ENCODE measurements around the gene ZNF260. TPM values are rescaled to one million over a fixed set of nuclear protein-coding genes. Genes with fewer than 3 reads are reported as not detected.
"Not testable (repeated sequence)": the region's sequence is repeated elsewhere in the genome, so short reads cannot be mapped to it uniquely, and the experiment has no call there.

Gene ZNF260
- total RNA-seq, 4 donors from 2014 or later, result 5.4 to 8.7 (median 7.1) TPM

- TF ChIP-seq, protein P1, sequence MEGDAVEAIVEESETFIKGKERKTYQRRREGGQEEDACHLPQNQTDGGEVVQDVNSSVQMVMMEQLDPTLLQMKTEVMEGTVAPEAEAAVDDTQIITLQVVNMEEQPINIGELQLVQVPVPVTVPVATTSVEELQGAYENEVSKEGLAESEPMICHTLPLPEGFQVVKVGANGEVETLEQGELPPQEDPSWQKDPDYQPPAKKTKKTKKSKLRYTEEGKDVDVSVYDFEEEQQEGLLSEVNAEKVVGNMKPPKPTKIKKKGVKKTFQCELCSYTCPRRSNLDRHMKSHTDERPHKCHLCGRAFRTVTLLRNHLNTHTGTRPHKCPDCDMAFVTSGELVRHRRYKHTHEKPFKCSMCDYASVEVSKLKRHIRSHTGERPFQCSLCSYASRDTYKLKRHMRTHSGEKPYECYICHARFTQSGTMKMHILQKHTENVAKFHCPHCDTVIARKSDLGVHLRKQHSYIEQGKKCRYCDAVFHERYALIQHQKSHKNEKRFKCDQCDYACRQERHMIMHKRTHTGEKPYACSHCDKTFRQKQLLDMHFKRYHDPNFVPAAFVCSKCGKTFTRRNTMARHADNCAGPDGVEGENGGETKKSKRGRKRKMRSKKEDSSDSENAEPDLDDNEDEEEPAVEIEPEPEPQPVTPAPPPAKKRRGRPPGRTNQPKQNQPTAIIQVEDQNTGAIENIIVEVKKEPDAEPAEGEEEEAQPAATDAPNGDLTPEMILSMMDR (IDR thresholded peaks at IDR 0.05), result no peak
- no peak for TF ChIP-seq POLR2A (IDR thresholded peaks at IDR 0.05)
- H3K4me3 ChIP-seq (ENCODE audit: low read depth, poor library complexity, severe bottlenecking), result no peak overlapping the region
- 92 to 93% methylated on average over 17 of the region's 17 CpGs for WGBS, 2 donors
- no peak for DNase-seq (ENCODE audit: low spot score in 2 of 2)
- intact Hi-C loops (cut with DNase I; ENCODE audit: low total_unique reads), result no loop called here
Measured at GRCh38 chr19:36497001-36497400, 31.1 kb downstream of the ZNF260 start.

DNA sequence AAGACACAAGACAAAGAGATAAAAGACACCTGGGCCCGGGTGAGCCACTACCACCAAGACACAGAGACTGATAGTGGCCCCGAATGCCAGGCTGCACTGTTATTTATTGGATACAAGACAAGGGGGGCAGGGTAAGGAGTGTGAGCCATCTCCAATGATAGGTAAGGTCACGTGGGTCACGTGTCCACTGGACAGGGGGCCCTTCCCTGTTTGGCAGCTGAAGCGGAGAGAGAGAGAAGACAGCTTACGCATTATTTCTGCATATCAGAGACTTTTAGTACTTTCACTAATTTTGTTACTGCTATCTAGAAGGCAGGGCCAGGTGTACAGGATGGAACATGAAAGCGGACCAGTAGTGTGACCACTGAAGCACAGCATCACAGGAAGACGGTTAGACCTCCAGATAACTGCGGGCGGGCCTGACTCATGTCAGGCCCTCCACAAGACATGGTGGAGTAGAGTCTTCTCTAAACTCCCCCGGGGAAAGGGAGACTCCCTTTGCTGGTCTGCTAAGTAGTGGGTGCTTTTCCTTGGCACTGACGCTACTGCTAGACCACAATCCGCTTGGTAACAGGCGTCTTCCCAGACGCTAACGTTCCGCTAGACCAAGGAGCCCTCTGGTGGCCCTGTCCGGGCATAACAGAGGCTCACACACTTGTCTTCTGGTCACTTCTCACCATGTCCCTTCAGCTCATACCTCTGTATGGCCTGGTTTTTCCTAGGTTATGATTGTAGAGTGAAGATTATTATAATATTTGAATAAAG, 35.2 kb downstream of the ZNF260 start:
- 65 to 67% methylated on average over 18 of the region's 18 CpGs for WGBS, 2 donors
- H3K4me3 ChIP-seq (ENCODE audit: low read depth, poor library complexity, severe bottlenecking); intact Hi-C loops (cut with DNase I; ENCODE audit: low total_unique reads): not testable (repeated sequence)
- peak in 1 of 2 donors; percentile 14 for DNase-seq (ENCODE audit: low spot score in 2 of 2)

DNA sequence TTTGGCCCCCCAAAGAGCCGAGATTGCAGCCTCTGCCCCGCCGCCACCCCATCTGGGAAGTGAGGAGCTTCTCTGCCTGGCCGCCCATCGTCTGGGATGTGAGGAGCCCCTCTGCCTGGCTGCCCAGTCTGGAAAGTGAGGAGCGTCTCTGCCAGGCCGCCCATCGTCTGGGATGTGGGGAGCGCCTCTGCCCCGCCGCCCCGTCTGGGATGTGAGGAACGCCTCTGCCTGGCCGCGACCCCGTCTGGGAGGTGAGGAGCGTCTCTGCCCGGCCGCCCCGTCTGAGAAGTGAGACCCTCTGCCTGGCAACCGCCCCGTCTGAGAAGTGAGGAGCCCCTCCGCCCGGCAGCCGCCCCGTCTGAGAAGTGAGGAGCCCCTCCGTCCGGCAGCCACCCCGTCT, 37.2 kb downstream of the ZNF260 start:
- DNase-seq (ENCODE audit: low spot score in 2 of 2); H3K4me3 ChIP-seq (ENCODE audit: low read depth, poor library complexity, severe bottlenecking); intact Hi-C loops (cut with DNase I; ENCODE audit: low total_unique reads): not testable (repeated sequence)
- 95 to 99% methylated on average over 20 to 21 of the region's 29 CpGs for WGBS, 2 donors

GRCh38 chr19:36489920-36490415, 38.1 kb downstream of the ZNF260 start:
- WGBS, 2 donors, result 4 to 5% methylated on average over 15 of the region's 15 CpGs
- TF ChIP-seq, protein P1 (IDR thresholded peaks at IDR 0.05), result no peak
- TF ChIP-seq POLR2A (IDR thresholded peaks at IDR 0.05), result no peak
- H3K4me3 ChIP-seq (ENCODE audit: low read depth, poor library complexity, severe bottlenecking), result peak overlapping the region; percentile 58
- intact Hi-C loops (cut with DNase I; ENCODE audit: low total_unique reads), result no loop called here
- DNase-seq (ENCODE audit: low spot score in 2 of 2), result peak in 1 of 2 donors; percentile 94

DNA sequence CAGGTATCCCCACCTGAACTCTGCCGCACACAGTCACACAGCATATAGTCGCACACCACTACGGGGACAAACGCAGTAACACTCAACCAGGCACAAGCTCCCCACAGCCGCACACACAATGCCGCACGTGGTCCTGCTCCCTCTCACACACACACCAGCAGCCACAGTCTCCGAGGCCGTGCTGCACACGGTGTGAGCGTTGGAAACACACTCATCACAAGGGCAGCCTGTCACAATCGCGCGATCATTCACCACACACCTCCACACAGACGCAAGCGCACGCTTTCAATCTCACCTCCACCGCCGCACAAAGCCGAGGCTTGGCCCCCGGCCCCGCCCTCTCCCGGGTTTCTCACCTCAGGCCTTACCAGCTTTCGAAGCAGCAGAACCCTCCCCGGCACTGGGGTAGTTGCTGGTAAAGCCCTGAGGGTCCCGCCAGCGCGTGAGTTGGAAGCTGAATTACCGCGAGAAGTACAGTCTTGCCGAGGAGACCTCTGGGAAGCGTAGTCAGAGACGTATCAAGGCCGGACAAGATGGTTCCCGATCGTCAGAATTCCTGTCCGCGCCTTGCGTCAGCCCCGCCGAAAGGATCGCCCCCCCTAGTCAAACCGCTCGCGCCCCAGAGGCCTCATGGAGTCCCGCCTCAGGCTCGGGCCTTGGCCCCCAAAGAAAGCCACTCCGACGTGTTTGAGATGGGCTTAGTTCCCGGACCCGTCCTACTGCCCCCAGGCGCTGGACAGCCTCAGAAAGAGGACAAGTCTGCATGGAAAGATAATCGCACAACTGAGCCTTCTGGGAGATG, 38.8 kb downstream of the ZNF260 start, which contains the start of gene ZNF566:
Gene ZNF566 (minus strand): TSS at position 444 of the 802 bp plus-strand sequence. CDS start 13,004 bp downstream, outside the sequence.
- WGBS, 2 donors, result 1% methylated on average over 46 to 52 of the region's 53 CpGs
- intact Hi-C loops (cut with DNase I; ENCODE audit: low total_unique reads), result no loop called here

GRCh38 chr19:36488846-36489117, 39.3 kb downstream of the ZNF260 start:
- DNase-seq (ENCODE audit: low spot score in 2 of 2), result no peak
- TF ChIP-seq, protein P1 (IDR thresholded peaks at IDR 0.05), result no peak
- no peak for TF ChIP-seq POLR2A (IDR thresholded peaks at IDR 0.05)
- intact Hi-C loops (cut with DNase I; ENCODE audit: low total_unique reads), result no loop called here
- peak overlapping the region; percentile 58 for H3K4me3 ChIP-seq (ENCODE audit: low read depth, poor library complexity, severe bottlenecking)
- 0 to 1% methylated on average over 11 of the region's 11 CpGs for WGBS, 2 donors

More for the DNA sequence above, 38.8 kb downstream of the ZNF260 start, which contains the start of gene ZNF566:
- DNase-seq (ENCODE audit: low spot score in 2 of 2), result peak; percentile 91 to 97
- H3K4me3 ChIP-seq (ENCODE audit: low read depth, poor library complexity, severe bottlenecking), result peak within 1 kb of the TSS; percentile 58
- TF ChIP-seq, protein P1 (IDR thresholded peaks at IDR 0.05), result no peak
- TF ChIP-seq POLR2A (IDR thresholded peaks at IDR 0.05), result no peak
